HG02798 (cell line): ENCODE results near the gene FBXO34.
"Not testable (repeated sequence)": the region's sequence is repeated elsewhere in the genome, so short reads cannot be mapped to it uniquely, and the experiment has no call there.

ENCODE experiments used
- ATAC-seq: cut with Tn5 transposase; IDR thresholded peaks from one replicate; pipeline ENCODE4 v1.9.1; 2021; ENCODE audit warnings: mild to moderate bottlenecking; ENCODE audit not compliant: unreplicated experiment, poor library complexity

The FBXO34 gene

GRCh38 chr14:55373784-55374705, 102.8 kb downstream of the FBXO34 start:
- no peak for ATAC-seq

GRCh38 chr14:55374771-55375170, 103.5 kb downstream of the FBXO34 start:
- ATAC-seq: no peak

DNA sequence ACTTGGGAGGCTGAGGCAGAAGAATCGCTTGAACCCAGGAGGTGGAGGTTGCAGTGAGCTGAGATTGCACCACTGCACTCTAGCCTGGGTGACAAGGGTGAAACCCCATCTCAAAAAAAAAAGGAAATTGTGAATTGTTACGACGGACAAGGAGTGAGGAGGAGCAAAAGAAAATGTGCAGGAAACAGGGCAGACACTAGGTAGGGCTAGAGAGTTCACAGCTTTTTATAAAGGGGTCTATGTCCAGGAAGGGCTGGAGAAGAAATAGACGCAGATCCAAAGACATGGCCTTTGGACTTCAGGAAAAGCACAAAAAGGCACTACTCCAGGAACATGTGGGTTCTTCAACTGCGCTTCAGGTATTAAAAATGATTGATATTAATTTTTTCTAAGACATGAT, 106.0 kb downstream of the FBXO34 start:
- no peak for ATAC-seq

DNA sequence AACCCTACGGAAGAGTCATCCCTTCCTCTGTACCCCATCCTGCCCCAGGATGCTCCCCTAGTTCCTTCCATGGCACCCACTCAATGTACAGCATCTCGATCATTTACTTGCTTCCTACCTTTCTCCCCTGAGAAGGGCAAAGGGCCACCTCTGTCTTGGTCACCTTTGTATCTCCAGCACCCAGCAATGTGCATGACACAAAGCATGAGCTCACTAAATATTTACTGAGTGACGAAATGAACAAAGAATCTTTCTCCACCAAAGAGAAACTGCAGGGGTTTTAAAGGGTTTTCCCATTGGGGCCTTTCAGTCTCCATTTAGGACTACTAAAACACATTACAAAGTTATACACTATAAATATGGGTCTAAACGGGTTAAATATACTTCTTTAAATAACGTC, 109.8 kb downstream of the FBXO34 start:
- no peak for ATAC-seq

GRCh38 chr14:55381561-55381960, 110.3 kb downstream of the FBXO34 start:
- no peak for ATAC-seq

DNA sequence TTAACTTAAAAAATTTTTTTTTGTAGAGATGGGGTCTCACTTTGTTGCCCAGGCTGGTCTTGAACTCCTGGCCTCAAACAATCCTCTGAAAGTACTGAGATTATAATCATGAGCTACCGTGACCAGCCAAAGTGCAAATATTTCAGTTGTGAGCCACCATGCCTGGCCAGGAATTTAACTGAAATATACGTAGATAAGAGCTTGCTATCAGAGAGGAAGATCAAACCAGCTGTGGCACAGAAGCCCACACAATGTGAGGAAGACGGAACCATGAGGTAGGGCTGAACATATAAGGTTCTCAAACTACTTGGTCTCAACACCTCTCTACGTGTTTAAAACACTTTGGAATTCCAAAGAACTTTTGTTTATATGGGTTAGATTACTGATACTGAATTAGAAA, 111.3 kb downstream of the FBXO34 start:
- no peak for ATAC-seq

DNA sequence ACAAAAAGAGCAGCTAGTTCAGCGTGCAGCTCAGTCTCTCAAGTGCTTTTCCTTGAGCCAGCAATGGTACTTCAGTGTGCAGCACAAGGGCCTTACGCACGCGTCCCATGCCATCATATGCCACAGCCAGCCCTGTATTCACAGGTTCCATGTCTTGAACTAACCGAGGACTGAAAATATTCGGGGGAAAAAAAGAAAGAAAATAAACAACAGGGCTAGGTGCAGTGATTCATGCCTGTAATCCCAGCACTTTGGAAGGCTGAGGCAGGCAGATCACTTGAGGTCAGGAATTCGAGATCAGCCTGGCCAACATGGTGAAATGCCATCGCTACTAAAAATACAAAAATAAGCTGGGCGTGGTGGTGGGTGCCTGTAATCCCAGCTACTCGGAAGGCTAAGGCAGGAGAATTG, 111.8 kb downstream of the FBXO34 start:
- ATAC-seq: not testable (repeated sequence)

DNA sequence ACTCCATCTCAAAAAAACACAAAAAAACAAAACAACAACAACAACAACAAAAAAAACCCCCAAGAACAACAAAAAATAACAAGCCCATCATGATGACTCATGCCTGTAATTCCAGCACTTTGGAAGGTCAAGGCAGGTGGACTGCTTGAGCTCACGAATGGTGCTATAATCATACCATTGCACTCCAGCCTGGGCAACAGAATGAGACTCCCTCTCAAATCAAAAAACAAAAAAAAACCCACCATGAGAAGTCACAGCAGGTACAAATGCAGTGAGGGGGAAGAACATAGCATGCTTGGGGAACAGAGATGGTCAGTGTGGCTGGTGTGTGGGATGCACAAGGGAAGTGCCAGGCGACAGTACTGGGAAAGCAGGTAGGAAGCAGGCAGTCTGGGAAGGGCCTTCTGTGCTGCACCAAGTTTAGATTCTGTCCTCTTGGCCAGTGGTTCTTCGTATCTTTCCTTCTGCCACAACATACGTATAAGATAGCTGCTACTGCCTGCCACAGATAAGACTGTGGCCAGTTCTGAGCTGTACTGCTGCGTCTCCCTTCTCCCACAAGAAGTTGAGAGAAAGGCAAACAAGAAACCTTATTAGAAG, 112.4 kb downstream of the FBXO34 start:
- ATAC-seq: no peak

GRCh38 chr14:55384536-55384935, 113.3 kb downstream of the FBXO34 start:
- ATAC-seq: no peak

GRCh38 chr14:55386037-55386808, 115.0 kb downstream of the FBXO34 start:
- ATAC-seq: no peak

DNA sequence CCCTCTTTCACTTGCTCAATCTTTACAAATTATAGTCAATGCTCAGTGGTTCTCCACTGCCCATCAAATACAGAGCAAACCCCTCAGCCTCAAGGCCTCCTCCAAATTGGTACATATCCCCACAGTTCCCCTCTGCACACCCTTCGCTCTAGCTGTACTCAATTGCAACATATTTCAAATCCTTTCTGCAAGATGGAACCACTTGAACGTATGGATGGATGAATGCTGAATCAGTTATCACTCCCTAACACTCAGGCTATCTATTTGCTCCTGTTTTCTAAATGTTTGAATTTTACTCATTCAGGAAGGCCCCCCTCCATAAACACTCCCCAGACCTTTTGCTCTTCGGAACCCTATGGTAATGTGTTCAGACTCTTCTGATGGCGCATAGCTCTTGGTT, 115.9 kb downstream of the FBXO34 start:
- ATAC-seq: no peak

GRCh38 chr14:55388160-55388559, 116.9 kb downstream of the FBXO34 start:
- ATAC-seq: no peak

DNA sequence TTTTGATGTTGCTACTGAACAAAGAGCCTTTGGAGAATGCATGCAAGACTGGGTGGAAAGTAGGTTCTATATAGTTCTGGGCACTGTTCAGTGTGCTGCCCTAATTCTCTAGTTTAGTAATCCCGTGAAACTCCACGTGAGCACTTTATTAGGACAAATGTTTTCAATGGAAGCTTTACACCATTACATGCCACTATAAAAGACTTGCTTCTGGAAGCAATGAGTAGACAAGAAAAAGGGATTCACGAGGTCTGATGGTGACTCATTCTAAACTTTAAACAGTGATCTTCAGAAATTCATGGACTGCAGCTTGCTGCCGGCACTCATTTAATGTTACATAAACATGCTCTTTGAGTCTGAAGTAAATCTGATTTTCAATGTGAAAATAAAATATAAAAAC, 118.1 kb downstream of the FBXO34 start:
- no peak for ATAC-seq

DNA sequence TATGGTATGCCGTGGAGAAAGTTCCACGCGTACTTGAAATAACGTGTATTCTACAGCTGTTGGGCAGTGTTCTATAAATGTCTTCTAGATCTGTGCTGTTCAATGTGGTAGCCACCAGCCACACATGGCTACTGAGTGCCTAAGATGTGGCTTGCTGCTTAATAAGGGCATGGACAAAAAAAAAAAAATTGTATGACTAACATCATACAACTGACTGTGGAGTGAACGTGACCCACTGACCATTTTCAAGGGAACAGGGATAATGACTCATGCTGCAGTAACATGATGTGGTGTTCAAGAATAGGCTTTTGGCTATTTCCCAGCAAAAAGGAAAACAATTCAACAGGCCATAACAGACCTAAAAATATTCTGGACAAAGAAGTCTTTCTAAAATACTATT, 127.5 kb downstream of the FBXO34 start:
- ATAC-seq: no peak

GRCh38 chr14:55399183-55399582, 128.0 kb downstream of the FBXO34 start:
- no peak for ATAC-seq

DNA sequence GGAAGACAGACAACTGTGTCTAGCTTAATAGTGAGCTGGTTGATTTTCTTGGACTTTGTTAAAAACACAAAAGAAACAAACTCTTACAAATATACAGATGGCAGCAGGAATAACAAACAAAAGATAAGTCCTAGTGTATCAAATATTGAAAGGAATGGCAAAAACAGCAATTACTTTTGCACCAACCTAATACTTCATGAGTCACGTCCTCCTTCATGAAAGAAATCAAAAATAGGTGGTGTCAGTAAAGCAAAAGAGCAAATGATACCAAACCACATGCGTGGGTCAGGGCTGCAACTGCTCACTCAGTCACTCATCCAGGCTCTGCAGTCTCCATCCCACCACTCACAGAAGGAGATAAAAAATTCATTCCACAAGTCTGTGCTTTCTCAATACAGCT, 128.6 kb downstream of the FBXO34 start:
- no peak for ATAC-seq

DNA sequence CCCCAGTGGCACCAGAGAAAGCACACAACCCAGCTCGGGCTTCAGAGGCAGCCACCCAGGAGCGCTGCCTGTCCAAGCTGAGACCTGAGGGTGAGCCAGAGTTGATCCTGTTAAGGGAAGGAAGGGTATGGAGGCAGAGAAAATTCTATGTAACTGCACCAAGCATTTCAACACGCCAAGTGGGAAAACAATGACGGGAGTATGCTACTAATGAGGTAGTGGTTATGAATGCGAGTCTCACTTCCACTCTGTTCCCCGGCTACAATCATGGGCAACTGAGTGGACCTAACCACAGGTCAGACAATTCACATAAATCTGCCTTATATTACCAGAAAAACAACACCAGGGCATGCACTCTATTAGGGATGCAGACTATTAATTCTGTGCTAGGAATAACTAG, 130.5 kb downstream of the FBXO34 start:
- no peak for ATAC-seq
